ENCODE results near the gene SOX10. TPM values are rescaled to one million over a fixed set of nuclear protein-coding genes. Genes with fewer than 3 reads are reported as not detected.

Gene SOX10
- total RNA-seq, 4 donors from 2014 or later = 0.17 to 0.62 (median 0.59) TPM; not detected in 1

DNA sequence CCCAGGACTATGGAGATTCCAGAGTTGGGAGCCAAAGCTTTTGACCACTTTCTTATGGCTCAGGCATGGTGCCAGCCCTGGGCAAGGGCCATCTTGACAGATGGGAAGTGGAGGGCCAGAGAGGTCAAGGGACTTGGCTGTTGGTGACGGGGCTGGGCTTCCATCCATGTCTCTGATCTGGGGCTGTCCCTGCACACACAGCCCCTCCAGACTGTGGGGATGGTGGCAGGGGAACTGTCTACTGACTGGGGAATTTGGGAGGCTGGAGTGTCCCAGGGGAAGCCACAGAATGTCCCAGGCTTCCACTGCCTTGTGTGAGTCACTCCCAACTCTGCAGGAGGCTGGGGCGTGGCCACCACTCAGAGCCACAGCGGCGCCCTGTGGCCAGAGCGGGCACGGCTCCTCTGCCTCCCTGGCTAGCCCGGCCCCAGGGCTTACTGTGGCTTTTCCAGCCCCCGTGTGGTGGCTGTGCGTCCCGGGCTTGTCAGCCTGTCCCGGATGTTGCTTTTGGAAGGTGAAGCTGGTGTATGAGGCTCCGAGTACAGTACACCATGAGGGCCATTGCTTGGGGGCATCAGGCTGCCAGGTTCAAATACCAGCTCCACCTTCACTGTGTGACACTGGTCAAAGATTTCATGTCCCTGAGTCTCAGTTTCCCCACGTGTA is 50.5 kb downstream of the SOX10 start:
- Histone ChIP-seq H3K9me3 (no peaks in the 10 kb centered on the region), H3K27ac (peak overlapping the region; percentile 63 to 83 (median 70)), H3K4me1 (peaks cover 11 to 12% of the 10 kb centered on the region in 2 donors), H3K27me3 (no peaks in the 10 kb centered on the region), H3K36me3 (peaks cover 0 to 14% of the 10 kb centered on the region in 2 donors), H3K4me3 (no peak overlapping the region)
- DNase-seq (peak; percentile 79 to 88), ATAC-seq (peak; percentile 96 to 99)
- intact Hi-C loops (cut with DNase I; ENCODE audit: low total_unique reads) (loop anchor here (1.0 to 5.0 kb wide), 3 partner anchors 28 to 117 kb away; partner anchors contain the start of gene MICALL1), in situ Hi-C loops (cut with MboI; ENCODE audit: low sequenced_read_pairs in 4 of 4) (no loop called here)
- TF ChIP-seq POLR2A (IDR thresholded peaks at IDR 0.05) = no peak
- TF ChIP-seq CTCF (IDR thresholded peaks at IDR 0.05 in 4 of 5, conservative IDR thresholded peaks at IDR 0.05 in 1 of 5) = peak; percentile 90 to 99 (median 96)

DNA sequence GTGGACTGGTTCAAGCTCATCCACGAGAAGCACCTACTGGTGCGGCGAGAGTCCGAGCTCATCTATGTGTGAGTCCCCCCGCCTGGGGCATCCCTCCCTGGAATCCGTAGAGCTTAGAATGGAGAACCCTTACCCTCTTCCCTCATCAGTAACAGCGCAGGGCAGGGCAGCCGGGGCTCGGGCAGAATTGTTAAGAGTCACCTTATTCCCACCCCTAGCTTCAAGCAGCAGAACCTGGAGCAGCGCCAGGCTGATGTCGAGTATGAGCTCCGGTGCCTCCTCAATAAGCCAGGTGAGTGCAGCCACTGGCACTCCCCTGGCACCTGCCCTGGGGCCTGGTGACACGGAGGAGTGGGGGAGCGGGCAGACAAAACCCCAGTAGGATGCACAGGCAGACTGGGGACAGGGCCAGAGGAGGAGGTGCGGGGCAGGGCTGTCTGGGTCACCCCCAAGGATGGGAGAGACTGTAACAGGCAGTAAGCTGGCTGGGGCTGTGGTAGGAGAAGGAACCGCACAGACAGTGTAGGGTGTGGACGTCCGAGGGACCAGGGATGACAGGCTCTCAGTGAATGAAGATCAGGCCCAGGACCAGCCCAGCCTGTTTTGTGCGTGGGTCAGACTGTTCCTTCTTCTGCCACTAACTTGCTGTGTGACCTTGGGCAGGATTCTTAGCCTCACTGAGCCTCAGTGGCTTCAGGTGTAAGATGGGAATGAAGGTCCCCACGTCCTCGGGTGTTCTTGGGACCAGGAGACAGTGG is 51.4 kb downstream of the SOX10 start:
- H3K27me3 ChIP-seq = no peaks in the 10 kb centered on the region
- TF ChIP-seq POLR2A (IDR thresholded peaks at IDR 0.05) (no peak), CTCF (IDR thresholded peaks at IDR 0.05 in 4 of 5, conservative IDR thresholded peaks at IDR 0.05 in 1 of 5) (no peak)
- H3K27ac ChIP-seq = peak overlapping the region; percentile 63 to 83 (median 70)
- H3K4me1 ChIP-seq = peaks cover 11 to 12% of the 10 kb centered on the region in 2 donors
- peaks cover 0 to 23% of the 10 kb centered on the region in 2 donors for H3K36me3 ChIP-seq
- H3K9me3 ChIP-seq = no peaks in the 10 kb centered on the region
- no peak for DNase-seq
- no peak for ATAC-seq
- intact Hi-C loops (cut with DNase I; ENCODE audit: low total_unique reads) = loop anchor here (5.0 kb wide), 1 partner anchor 46 kb away; no protein-coding TSS in a partner anchor
- no peak overlapping the region for H3K4me3 ChIP-seq
- in situ Hi-C loops (cut with MboI; ENCODE audit: low sequenced_read_pairs in 4 of 4) = no loop called here

- no peak for ATAC-seq
- Histone ChIP-seq H3K9me3 (no peaks in the 10 kb centered on the region), H3K27me3 (no peaks in the 10 kb centered on the region), H3K4me1 (peaks cover 11 to 12% of the 10 kb centered on the region in 2 donors), H3K27ac (no peak overlapping the region), H3K4me3 (no peak overlapping the region), H3K36me3 (peaks cover 0 to 24% of the 10 kb centered on the region in 2 donors)
- intact Hi-C loops (cut with DNase I; ENCODE audit: low total_unique reads) (loop anchor here (5.0 kb wide), 1 partner anchor 45 kb away; no protein-coding TSS in a partner anchor), in situ Hi-C loops (cut with MboI; ENCODE audit: low sequenced_read_pairs in 4 of 4) (no loop called here)
- TF ChIP-seq CTCF (IDR thresholded peaks at IDR 0.05 in 4 of 5, conservative IDR thresholded peaks at IDR 0.05 in 1 of 5) (no peak), POLR2A (IDR thresholded peaks at IDR 0.05) (no peak)
- no peak for DNase-seq
These were observed 52.0 kb downstream of the SOX10 start for GRCh38 chr22:37932401-37932800.

- TF ChIP-seq POLR2A (IDR thresholded peaks at IDR 0.05) (no peak), CTCF (IDR thresholded peaks at IDR 0.05 in 4 of 5, conservative IDR thresholded peaks at IDR 0.05 in 1 of 5) (no peak)
- H3K27me3 ChIP-seq = no peaks in the 10 kb centered on the region
- H3K27ac ChIP-seq = no peak overlapping the region
- DNase-seq (no peak), ATAC-seq (no peak)
- no peaks in the 10 kb centered on the region for H3K9me3 ChIP-seq
- in situ Hi-C loops (cut with MboI; ENCODE audit: low sequenced_read_pairs in 4 of 4) (no loop called here), intact Hi-C loops (cut with DNase I; ENCODE audit: low total_unique reads) (loop anchor here (5.0 kb wide), 1 partner anchor 45 kb away; no protein-coding TSS in a partner anchor)
- H3K4me3 ChIP-seq = no peak overlapping the region
- H3K36me3 ChIP-seq = peaks cover 0 to 24% of the 10 kb centered on the region in 2 donors
- peaks cover 11 to 12% of the 10 kb centered on the region in 2 donors for H3K4me1 ChIP-seq
These were observed 52.4 kb downstream of the SOX10 start for GRCh38 chr22:37931893-37932389.
